GM10266 (cell line): ENCODE measurements around the gene BABAM2.

ENCODE experiments used
- DNase-seq: peaks from one replicate; pipeline ENCODE4 v3.0.0; 2012; ENCODE audit errors: extremely low spot score
- CTCF ChIP-seq: IDR thresholded peaks from 2 replicates; pipeline ENCODE4 v1.5.1; 2012; ENCODE audit warnings: mild to moderate bottlenecking, low read depth; ENCODE audit not compliant: control insufficient read depth, insufficient read depth; ENCODE audit errors: missing control alignments

The BABAM2 gene

GRCh38 chr2:28319118-28320008 is 428.8 kb downstream of the BABAM2 start:
- DNase-seq, result no peak
- TF ChIP-seq CTCF, result no peak

- TF ChIP-seq CTCF, result no peak
- no peak for DNase-seq
Measured at GRCh38 chr2:28320009-28320365, 429.5 kb downstream of the BABAM2 start.

- TF ChIP-seq CTCF, result no peak
- DNase-seq, result no peak
Measured at GRCh38 chr2:28320371-28320770, 429.8 kb downstream of the BABAM2 start.

GRCh38 chr2:28321426-28321825 is 430.9 kb downstream of the BABAM2 start:
- no peak for DNase-seq
- no peak for TF ChIP-seq CTCF

GRCh38 chr2:28322051-28322450 is 431.5 kb downstream of the BABAM2 start:
- no peak for TF ChIP-seq CTCF
- DNase-seq, result no peak

GRCh38 chr2:28322456-28322855 is 431.9 kb downstream of the BABAM2 start:
- no peak for DNase-seq
- TF ChIP-seq CTCF, result no peak

GRCh38 chr2:28322981-28323396 is 432.5 kb downstream of the BABAM2 start:
- no peak for TF ChIP-seq CTCF
- DNase-seq, result no peak
